Gastrocnemius medialis (tissue), 4 donors: Measurements from ENCODE around the gene FRAS1.

Source experiments
- POLR2A ChIP-seq, 2 donors: fragments of 450-650 bp; IDR thresholded peaks; one replicate each; pipeline ENCODE4 v1.6.1; 2017; ENCODE audit warnings: antibody characterized with exemption in 2 of 2, mild to moderate bottlenecking in 2 of 2, moderate library complexity in 2 of 2
- TF ChIP-seq, protein P1 (sequence below), 5 experiments: fragments of 450-650 bp in 3 of 5; fragments of 200-600 bp in 2 of 5; sonication (generic) in 2 of 5; IDR thresholded peaks in 4 of 5; conservative IDR thresholded peaks in 1 of 5; 1 replicate in 4 of 5; 2 replicates in 1 of 5; pipeline ENCODE4 v1.5.1; 2016 to 2019; ENCODE audit warnings: antibody characterized with exemption in 5 of 5, mild to moderate bottlenecking in 3 of 5, moderate library complexity in 3 of 5

DNA sequence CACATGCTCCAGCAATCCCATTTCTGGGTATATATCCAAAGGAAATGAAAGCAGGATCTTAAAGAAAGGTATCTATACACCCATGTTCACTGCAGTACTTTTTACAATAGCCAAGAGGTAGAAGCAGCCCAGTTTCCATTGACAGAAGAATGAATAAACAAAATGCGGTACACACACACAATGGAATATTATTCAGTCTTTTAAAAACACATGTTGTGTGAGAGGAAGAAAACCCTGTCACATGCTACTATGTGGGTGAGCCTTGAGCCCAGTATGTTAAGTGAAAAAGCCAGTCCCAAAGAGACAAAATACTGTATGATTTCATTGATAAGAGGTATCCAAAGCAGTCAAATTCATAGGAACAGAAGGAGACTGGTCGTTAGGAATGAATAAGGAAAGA, 500.7 kb downstream of the FRAS1 start:
- TF ChIP-seq POLR2A (IDR thresholded peaks at IDR 0.05), result no peak
- TF ChIP-seq, protein P1, sequence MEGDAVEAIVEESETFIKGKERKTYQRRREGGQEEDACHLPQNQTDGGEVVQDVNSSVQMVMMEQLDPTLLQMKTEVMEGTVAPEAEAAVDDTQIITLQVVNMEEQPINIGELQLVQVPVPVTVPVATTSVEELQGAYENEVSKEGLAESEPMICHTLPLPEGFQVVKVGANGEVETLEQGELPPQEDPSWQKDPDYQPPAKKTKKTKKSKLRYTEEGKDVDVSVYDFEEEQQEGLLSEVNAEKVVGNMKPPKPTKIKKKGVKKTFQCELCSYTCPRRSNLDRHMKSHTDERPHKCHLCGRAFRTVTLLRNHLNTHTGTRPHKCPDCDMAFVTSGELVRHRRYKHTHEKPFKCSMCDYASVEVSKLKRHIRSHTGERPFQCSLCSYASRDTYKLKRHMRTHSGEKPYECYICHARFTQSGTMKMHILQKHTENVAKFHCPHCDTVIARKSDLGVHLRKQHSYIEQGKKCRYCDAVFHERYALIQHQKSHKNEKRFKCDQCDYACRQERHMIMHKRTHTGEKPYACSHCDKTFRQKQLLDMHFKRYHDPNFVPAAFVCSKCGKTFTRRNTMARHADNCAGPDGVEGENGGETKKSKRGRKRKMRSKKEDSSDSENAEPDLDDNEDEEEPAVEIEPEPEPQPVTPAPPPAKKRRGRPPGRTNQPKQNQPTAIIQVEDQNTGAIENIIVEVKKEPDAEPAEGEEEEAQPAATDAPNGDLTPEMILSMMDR (IDR thresholded peaks at IDR 0.05 in 4 of 5, conservative IDR thresholded peaks at IDR 0.05 in 1 of 5), result no peak
